HUDEP-2 (cell line): Measurements from ENCODE around the gene DIP2A.

ENCODE experiments used
- DNase-seq, 76 experiments: peaks; one replicate each; lab custom pipeline; 2025; ENCODE audit not compliant: unreplicated experiment in 76 of 76; lab: John Stamatoyannopoulos, UW

Gene DIP2A, protein sequence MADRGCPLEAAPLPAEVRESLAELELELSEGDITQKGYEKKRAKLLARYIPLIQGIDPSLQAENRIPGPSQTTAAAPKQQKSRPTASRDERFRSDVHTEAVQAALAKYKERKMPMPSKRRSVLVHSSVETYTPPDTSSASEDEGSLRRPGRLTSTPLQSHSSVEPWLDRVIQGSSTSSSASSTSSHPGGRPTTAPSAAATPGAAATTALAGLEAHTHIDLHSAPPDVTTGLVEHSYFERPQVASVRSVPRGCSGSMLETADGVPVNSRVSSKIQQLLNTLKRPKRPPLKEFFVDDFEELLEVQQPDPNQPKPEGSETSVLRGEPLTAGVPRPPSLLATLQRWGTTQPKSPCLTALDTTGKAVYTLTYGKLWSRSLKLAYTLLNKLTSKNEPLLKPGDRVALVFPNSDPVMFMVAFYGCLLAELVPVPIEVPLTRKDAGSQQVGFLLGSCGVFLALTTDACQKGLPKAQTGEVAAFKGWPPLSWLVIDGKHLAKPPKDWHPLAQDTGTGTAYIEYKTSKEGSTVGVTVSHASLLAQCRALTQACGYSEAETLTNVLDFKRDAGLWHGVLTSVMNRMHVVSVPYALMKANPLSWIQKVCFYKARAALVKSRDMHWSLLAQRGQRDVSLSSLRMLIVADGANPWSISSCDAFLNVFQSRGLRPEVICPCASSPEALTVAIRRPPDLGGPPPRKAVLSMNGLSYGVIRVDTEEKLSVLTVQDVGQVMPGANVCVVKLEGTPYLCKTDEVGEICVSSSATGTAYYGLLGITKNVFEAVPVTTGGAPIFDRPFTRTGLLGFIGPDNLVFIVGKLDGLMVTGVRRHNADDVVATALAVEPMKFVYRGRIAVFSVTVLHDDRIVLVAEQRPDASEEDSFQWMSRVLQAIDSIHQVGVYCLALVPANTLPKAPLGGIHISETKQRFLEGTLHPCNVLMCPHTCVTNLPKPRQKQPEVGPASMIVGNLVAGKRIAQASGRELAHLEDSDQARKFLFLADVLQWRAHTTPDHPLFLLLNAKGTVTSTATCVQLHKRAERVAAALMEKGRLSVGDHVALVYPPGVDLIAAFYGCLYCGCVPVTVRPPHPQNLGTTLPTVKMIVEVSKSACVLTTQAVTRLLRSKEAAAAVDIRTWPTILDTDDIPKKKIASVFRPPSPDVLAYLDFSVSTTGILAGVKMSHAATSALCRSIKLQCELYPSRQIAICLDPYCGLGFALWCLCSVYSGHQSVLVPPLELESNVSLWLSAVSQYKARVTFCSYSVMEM (N-terminal part only)

DNA sequence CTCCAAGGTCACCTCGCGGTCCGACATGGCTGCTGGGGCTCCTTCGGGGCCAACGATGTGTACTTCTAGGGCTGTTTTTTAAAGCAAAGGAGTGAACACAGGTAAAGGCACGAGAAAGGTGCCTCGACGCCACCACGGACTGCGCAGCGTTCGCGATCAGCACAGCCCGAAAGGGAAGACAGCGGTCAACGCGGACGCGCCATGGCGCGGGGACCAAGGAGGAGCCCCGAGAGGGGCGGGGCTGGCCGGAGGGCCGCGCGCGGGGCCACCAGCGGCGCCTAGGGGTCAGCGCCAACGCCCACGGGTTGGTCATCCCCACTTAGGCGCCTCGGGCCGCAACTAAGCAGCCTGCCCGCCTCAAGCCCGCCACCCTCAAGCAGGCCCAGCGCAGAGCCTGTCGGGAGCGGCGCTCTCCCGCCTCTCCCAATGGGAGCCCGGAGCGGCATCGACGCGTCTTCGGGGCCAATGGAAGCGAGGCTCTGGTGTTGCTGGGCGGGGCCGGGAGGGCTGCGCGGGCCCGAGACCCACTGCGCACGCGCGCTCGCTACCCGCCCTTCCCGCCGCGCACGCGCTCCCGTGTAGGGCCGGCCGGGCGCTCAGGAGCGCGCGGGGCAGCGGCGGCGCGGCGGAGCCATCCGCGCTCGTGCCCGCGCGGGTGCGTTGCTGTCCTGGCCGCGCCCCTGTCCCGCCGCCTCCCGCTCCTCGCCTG lies at the start of gene DIP2A:
DIP2A (plus strand) TSS at position 577 of the 709 bp plus-strand sequence. CDS start 241 bp downstream, outside the sequence.
- peak in 75 of 76 experiments; percentile 77 to 99 (median 97) for DNase-seq

DNA sequence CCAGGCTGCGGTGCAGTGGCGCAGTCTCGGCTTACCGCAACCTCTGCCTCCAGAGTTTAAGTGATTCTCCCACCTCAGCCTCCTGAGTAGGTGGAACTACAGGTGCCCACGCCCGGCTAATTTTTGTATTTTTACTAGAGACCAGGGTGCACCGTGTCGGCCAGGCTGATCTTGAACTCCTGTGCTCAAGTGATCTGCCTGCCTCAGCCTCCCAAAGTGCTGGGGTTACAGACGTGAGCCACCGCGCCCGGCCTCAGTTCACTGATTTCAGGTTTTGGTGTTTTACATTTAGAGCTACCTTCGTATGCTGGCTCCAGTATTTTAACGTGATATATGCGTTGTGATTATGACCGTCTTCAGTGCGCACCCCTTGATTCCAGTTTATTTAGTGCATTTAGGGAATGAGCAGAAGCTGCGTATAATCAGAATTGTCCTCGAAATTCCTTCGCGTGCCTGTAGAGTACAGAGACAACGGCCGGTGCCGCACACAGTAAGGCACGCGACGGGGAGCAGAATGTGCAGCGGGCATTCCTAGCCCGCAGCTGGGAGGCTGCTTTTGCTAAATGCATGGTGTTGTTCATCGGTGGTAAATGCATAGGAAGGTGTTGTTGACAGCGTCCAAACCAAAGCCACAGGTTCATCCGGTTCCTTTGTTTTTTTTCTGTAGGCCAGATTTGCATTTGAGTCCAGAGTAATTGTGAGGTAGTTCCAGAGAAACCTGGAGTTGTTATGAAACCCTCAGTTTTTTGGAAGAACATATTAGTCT lies 48.9 kb upstream of the DIP2A start:
- DNase-seq = no peak

GRCh38 chr21:46410516-46410915 lies 48.2 kb upstream of the DIP2A start:
- no peak for DNase-seq

DNA sequence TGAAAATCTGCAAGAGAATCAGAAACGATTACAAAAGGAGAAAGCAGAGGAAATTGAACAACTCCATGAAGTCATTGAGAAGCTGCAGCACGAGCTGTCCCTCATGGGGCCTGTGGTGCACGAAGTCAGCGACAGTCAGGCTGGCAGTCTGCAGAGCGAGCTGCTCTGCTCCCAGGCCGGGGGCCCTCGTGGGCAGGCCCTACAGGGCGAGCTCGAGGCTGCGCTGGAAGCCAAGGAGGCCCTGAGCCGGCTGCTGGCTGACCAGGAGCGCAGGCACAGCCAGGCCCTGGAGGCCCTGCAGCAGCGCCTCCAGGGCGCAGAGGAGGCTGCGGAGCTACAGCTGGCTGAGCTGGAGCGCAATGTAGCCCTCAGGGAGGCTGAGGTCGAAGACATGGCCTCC lies 47.5 kb upstream of the DIP2A start:
- no peak for DNase-seq

GRCh38 chr21:46411691-46412090 lies 47.0 kb upstream of the DIP2A start:
- DNase-seq = no peak

- no peak for DNase-seq
Measured at GRCh38 chr21:46412521-46413364, 45.9 kb upstream of the DIP2A start.

- no peak for DNase-seq
Measured at GRCh38 chr21:46413365-46413696, 45.4 kb upstream of the DIP2A start.

DNA sequence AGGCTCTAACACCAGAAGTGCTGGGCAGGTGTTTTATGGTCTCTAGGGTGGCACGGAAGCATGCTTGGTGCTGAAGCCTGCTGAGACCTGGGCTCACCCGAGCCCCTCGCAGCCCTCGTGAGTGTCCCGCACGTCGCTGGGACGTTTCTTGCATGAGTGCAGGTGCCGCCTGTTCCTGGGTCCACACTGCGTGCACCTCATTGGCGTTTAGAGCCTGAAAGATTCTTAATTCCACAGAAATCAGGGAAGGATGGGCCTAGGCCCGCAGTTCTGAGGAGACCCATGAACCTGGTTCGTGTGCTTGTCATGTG lies 43.8 kb upstream of the DIP2A start:
- no peak for DNase-seq

- DNase-seq = no peak
Measured at GRCh38 chr21:46416551-46416950, 42.1 kb upstream of the DIP2A start.

- DNase-seq = no peak
Measured at GRCh38 chr21:46418265-46418946, 40.3 kb upstream of the DIP2A start.

- no peak for DNase-seq
Measured at GRCh38 chr21:46420241-46421190, 38.2 kb upstream of the DIP2A start.

GRCh38 chr21:46421191-46421750 lies 37.4 kb upstream of the DIP2A start:
- DNase-seq = peak in 1 of 76 experiments; percentile 5

DNA sequence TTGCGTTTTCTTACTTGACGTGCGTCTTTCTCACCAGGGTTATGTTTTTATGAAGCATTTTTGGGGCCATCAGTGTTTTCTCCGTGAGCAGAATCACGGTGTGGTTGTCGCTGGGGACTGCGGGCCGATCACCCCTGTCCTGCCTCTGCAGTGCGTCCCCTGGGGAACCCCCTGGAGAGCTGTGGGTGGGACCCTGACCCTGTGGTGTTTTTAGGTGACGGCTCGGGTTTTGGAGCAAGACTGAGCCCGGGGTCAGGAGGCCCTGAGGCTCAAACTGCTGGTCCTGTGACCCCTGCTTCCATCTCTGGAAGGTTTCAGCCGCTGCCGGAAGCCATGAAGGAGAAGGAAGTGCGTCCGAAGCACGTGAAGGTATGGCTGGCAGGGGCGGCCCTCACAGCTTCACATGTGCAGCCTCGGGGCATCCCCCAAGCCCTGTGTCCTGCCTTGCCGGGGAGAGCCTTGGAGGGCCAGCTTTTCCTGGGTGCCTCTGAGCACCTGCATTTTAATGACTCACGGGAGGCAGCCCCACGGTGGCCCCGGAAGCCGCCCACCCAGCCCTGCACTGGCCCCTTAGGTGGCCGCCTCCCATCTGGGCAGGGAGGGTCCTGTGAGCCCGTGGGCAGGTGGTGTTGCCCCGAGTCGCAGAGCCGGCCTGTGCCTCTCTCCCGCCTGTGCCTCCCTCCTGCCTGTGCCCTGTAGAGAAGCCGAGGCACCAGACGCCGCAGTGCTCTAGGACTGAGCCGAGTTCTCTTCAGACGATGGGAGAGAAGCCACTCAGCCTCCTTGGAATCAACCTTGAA lies 36.7 kb upstream of the DIP2A start:
- no peak for DNase-seq

DNA sequence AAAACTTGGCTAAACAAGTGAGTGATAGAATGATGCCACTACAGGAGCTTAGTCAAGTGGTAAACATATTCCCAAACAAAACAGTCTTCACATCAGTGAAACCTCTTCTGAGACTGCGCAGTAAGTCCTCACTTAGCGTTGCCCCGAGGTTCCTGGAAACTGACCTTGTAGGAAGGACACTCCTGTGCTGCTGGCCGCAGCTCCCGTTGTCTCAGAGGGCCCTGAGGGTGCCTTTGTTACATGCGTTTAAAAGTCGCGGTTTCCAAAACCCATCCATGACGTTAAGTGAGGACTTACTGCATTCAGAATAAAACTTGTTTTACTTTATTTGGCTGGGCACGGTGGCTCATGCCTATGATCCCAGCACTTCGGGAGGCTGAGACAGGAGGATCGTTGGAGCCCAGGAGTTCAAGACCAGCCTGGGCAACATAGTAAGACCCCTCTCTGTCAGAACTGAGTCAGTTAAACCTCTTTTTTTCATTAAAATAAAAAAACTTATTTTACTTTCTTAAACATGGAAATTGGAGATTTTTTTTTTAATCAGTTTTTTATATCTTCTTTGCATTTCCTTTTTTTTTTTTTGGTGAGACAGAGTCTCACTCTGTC lies 36.0 kb upstream of the DIP2A start:
- DNase-seq = no peak

DNA sequence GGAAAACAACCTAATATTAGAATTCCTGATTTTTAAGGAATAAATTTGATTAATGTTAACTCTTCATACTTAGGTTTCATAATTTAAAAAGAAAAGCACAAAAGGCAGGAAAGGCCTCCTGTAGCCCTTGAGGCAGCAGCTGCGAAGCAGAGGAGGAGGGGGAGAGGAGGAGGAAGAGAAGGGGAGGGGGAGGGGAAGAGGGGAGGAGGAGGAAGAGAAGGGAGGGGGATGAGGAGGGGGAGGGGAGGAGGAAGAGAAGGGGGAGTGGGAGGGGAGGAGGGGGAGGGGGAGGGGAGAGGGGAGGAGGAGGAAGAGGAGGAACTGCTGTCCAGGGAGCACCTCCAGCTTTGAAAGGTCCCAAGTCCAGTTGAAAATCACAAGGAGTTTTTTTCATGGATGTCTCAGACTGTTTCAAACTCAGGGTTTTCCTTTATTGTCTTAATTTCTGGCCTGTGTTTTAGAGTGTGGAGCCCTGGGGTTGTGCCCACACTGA lies 35.1 kb upstream of the DIP2A start:
- no peak for DNase-seq
